Femur (tissue), 1 donor: Measurements from ENCODE around the gene PIP5KL1.

Experiments
- DNase-seq: peaks from one replicate; pipeline ENCODE4 v3.0.0-alpha.2; 2017

PIP5KL1 gene

DNA sequence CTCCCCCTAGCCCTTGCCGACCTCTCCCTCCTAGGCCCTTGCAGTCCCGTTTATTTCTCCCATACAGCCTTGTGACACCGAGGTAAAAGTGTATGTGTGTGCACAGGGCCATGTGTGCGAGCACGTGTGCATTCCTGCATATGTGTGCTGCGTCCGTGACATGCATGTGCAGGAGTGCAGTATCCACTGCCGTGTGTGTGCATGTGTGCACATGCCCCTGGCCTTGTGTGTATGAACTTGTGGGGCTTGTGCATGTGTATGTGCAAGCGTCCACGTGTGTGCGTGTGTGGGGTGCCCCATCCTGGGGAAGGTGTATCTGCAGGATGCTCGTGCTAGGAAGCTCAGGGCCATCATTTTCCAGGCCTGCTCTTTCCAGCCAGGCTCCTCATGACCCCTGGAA is 59.7 kb downstream of the PIP5KL1 start:
- no peak for DNase-seq
